HepG2 (cell line): ENCODE data around the gene STMN3. TPM values are rescaled to one million over a fixed set of nuclear protein-coding genes. Genes with fewer than 3 reads are reported as not detected.

ENCODE experiments used
- CCAR2 ChIP-seq: fragments of 200-400 bp; formaldehyde crosslinking; optimal IDR thresholded peaks from 2 replicates; pipeline ENCODE3; 2018; ENCODE audit warnings: low read depth, mild to moderate bottlenecking, low read length, moderate library complexity
- KAT8 ChIP-seq: IDR thresholded peaks from 2 replicates; pipeline ENCODE4 v1.6.1; 2016; ENCODE audit warnings: missing genetic modification reagents, missing compliant biosample characterization
- NFE2 ChIP-seq: sonication (generic); formaldehyde crosslinking; IDR thresholded peaks from 2 replicates; pipeline ENCODE4 v1.4.0; 2020; ENCODE audit warnings: missing genetic modification reagents
- PAF1 ChIP-seq: IDR thresholded peaks from 2 replicates; pipeline ENCODE4 v1.6.1; 2016; ENCODE audit warnings: missing genetic modification reagents, missing compliant biosample characterization
- SP2 ChIP-seq: sonication (generic); formaldehyde crosslinking; IDR thresholded peaks from 2 replicates; pipeline ENCODE4 v1.5.1; 2020; ENCODE audit warnings: mild to moderate bottlenecking, missing genetic modification reagents
- TCF12 ChIP-seq, 2 experiments: fragments of 450-650 bp in 1 of 2; sonication (generic) in 1 of 2; formaldehyde crosslinking in 1 of 2; IDR thresholded peaks; 2 replicates each; pipeline versions ENCODE4 v1.6.1 to v1.8.0; 2017 to 2022; ENCODE audit warnings: antibody characterized with exemption in 1 of 2, mild to moderate bottlenecking in 1 of 2, missing genetic modification reagents in 1 of 2, moderate library complexity in 1 of 2
- YY1 ChIP-seq: IDR thresholded peaks from 2 replicates; pipeline ENCODE4 v1.6.1; 2011; ENCODE audit warnings: low read length, low read depth, moderate library complexity, mild to moderate bottlenecking; ENCODE audit not compliant: insufficient read depth, insufficient replicate concordance
- ZBTB1 ChIP-seq: sonication (generic); formaldehyde crosslinking; IDR thresholded peaks from 2 replicates; pipeline ENCODE4 v1.4.0; 2020; ENCODE audit warnings: missing genetic modification reagents, borderline replicate concordance
- ZFYVE20 ChIP-seq: sonication (generic); formaldehyde crosslinking; IDR thresholded peaks from 2 replicates; pipeline ENCODE4 v1.8.0; 2023; ENCODE audit warnings: low read depth, mild to moderate bottlenecking, moderate library complexity, missing genetic modification reagents, borderline replicate concordance
- ZMAT3 ChIP-seq: sonication (generic); formaldehyde crosslinking; conservative IDR thresholded peaks from 2 replicates; pipeline ENCODE4 v1.7.0; 2021; ENCODE audit warnings: missing genetic modification reagents
- ZNF101 ChIP-seq: sonication (generic); formaldehyde crosslinking; IDR thresholded peaks from 2 replicates; pipeline ENCODE4 v1.4.0; 2020; ENCODE audit warnings: mild to moderate bottlenecking, low read depth, missing genetic modification reagents, borderline replicate concordance
- ZNF235 ChIP-seq: sonication (generic); formaldehyde crosslinking; IDR thresholded peaks from 2 replicates; pipeline ENCODE4 v1.8.1; 2023; ENCODE audit warnings: mild to moderate bottlenecking, missing genetic modification reagents, borderline replicate concordance
- ZNF260 ChIP-seq: sonication (generic); formaldehyde crosslinking; IDR thresholded peaks from 2 replicates; pipeline ENCODE4 v1.4.0; 2020; ENCODE audit warnings: missing genetic modification reagents, low read depth, mild to moderate bottlenecking, borderline replicate concordance
- ZNF382 ChIP-seq: sonication (generic); formaldehyde crosslinking; IDR thresholded peaks from 2 replicates; pipeline ENCODE4 v1.5.0; 2020; ENCODE audit warnings: missing genetic modification reagents, mild to moderate bottlenecking, borderline replicate concordance
- ZNF446 ChIP-seq: sonication (generic); formaldehyde crosslinking; IDR thresholded peaks from 2 replicates; pipeline ENCODE4 v1.5.0; 2020; ENCODE audit warnings: mild to moderate bottlenecking, missing genetic modification reagents
- ZNF792 ChIP-seq: IDR thresholded peaks from 2 replicates; pipeline ENCODE4 v1.6.1; 2016
- ZNF841 ChIP-seq: sonication (generic); formaldehyde crosslinking; IDR thresholded peaks from 2 replicates; pipeline ENCODE4 v1.8.1; 2023; ENCODE audit warnings: missing genetic modification reagents, borderline replicate concordance
- polyA plus RNA-seq, 8 experiments: library from polyadenylated mRNA; depleted of rRNA in 3 of 8; stranded (reverse) in 7 of 8; unstranded in 1 of 8; fragments of >200 nt; fragmentation: Illumina TruSeq in 4 of 8; extraction: Trizol in 4 of 8; gene quantifications; 2 replicates each; pipeline versions ENCODE4 v1.2.1 to v1.2.3, GENCODE V29; 2011 to 2016; ENCODE audit warnings: low read depth in 4 of 8, missing spikeins in 1 of 8, mixed read lengths in 1 of 8; ENCODE audit not compliant: insufficient read depth in 1 of 8
- total RNA-seq, 5 experiments: library from RNA; depleted of rRNA; stranded (reverse); fragments of >200 nt; fragmentation: Illumina TruSeq; extraction: Trizol; gene quantifications; 2 replicates each; pipeline ENCODE4 v1.2.3, GENCODE V29; 2016; ENCODE audit warnings: low read depth in 1 of 5
- TF ChIP-seq, protein P1 (sequence below): sonication (generic); formaldehyde crosslinking; IDR thresholded peaks from 2 replicates; pipeline ENCODE4 v1.4.0; 2020; ENCODE audit warnings: missing genetic modification reagents
- TF ChIP-seq, protein P2 (sequence below): sonication (generic); formaldehyde crosslinking; IDR thresholded peaks from 2 replicates; pipeline ENCODE4 v1.8.1; 2023; ENCODE audit warnings: mild to moderate bottlenecking, missing genetic modification reagents, borderline replicate concordance
- TF ChIP-seq, protein P3 (sequence below): sonication (generic); formaldehyde crosslinking; IDR thresholded peaks from 2 replicates; pipeline ENCODE4 v1.5.0; 2020; ENCODE audit warnings: missing genetic modification reagents
- TF ChIP-seq, protein P4 (sequence below): sonication (generic); formaldehyde crosslinking; IDR thresholded peaks from 2 replicates; pipeline ENCODE4 v1.8.0; 2022; ENCODE audit warnings: missing genetic modification reagents, mild to moderate bottlenecking, inconsistent platforms, borderline replicate concordance
- TF ChIP-seq, protein P5 (sequence below): sonication (generic); formaldehyde crosslinking; IDR thresholded peaks from 2 replicates; pipeline ENCODE4 v1.4.0; 2020; ENCODE audit warnings: missing genetic modification reagents, borderline replicate concordance

STMN3 gene
- total and polyA plus RNA-seq, 2 of the 13 experiments (the other 11 are each of a cell fraction or from before 2014, with no cell fraction given), result 21.0 to 48.3 TPM

DNA sequence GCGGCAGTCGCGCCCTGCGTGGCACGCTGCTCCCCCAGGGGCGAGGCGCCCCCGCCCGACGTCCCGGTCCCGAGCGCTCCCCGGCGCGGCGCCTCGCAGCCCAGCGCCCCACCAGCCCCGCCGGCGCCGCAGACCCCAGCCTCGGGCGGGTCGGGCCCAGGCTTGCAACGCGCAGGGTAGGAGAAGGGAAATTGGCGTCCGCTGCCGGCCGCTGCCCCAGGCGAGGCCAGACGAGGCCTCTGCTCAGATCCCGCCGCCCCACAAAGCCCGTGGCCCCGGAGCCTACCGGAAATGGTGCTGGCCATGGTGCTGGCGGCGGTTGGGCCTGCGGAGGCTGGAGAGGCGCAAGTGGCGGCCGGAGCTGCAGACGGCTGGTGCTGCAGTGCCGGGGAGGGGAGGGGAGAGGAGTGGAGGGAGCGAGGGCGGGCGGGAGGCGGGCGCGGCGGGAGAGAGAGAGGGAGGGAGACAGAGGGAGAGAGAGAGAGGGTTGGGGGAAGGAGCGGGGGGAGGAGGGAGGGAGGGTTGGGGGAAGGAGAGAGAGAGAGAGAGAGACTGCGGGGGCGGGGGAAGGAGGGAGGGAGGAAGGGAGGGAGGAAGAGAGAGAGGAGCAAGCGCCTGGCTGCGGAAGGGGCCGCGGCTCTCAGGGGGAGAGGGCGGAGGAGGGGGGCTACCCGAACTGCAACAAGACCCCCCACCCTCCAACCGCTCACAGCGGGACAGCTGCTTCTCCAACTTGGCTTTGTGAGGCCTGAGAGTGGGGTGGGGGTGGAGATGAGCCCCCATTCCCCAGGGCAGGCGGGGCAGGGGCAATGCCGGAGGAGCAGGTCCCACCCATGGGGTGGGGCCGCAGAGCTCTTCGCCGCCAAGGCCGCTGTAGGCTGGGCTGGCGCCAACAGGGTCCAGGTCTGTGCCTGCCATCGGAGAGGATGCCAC, at the start of gene STMN3 (continued):
- TF ChIP-seq, protein P1, sequence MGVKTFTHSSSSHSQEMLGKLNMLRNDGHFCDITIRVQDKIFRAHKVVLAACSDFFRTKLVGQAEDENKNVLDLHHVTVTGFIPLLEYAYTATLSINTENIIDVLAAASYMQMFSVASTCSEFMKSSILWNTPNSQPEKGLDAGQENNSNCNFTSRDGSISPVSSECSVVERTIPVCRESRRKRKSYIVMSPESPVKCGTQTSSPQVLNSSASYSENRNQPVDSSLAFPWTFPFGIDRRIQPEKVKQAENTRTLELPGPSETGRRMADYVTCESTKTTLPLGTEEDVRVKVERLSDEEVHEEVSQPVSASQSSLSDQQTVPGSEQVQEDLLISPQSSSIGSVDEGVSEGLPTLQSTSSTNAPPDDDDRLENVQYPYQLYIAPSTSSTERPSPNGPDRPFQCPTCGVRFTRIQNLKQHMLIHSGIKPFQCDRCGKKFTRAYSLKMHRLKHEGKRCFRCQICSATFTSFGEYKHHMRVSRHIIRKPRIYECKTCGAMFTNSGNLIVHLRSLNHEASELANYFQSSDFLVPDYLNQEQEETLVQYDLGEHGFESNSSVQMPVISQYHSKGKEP (CRISPR knock-in tag), result peak; percentile 99
- TF ChIP-seq ZNF260 (no peak), ZNF841 (CRISPR knock-in tag) (peak; percentile 97; the same call in 1 of the 2 replicates), ZBTB1 (CRISPR knock-in tag) (peak; percentile 95; the same call in 1 of the 2 replicates), ZNF382 (CRISPR knock-in tag) (no peak), NFE2 (peak; percentile 74), ZNF235 (CRISPR knock-in tag) (peak; percentile 100), ZNF446 (CRISPR knock-in tag) (peak; percentile 98), ZFYVE20 (CRISPR knock-in tag) (peak; percentile 98; the same call in 1 of the 2 replicates), YY1 (peak; percentile 72), ZNF101 (no peak), TCF12 (IDR thresholded peaks at IDR 0.05) (no peak), TCF12 (CRISPR knock-in tag; IDR thresholded peaks at IDR 0.05) (peak; percentile 88; the same call in 1 of the 2 replicates), CCAR2 (no peak), PAF1 (CRISPR knock-in tag) (no peak), ZNF792 (CRISPR knock-in tag) (peak; percentile 99), SP2 (CRISPR knock-in tag) (peak; percentile 55), KAT8 (CRISPR knock-in tag) (peak; percentile 90), ZMAT3 (CRISPR knock-in tag) (peak; percentile 100)
- TF ChIP-seq, protein P2, sequence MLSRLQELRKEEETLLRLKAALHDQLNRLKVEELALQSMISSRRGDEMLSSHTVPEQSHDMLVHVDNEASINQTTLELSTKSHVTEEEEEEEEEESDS (CRISPR knock-in tag), result peak; percentile 94; the same call in 1 of the 2 replicates
- TF ChIP-seq, protein P3, sequence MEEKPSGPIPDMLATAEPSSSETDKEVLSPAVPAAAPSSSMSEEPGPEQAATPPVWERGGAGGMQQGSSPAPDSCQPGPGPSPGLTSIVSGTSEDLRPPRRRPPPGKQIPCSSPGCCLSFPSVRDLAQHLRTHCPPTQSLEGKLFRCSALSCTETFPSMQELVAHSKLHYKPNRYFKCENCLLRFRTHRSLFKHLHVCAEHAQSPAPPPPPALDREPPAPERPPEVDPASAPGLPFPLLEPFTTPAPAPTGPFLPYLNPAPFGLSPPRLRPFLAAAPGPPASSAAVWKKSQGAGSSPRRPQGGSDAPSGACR (CRISPR knock-in tag), result peak; percentile 97; the same call in 1 of the 2 replicates
- TF ChIP-seq, protein P4, sequence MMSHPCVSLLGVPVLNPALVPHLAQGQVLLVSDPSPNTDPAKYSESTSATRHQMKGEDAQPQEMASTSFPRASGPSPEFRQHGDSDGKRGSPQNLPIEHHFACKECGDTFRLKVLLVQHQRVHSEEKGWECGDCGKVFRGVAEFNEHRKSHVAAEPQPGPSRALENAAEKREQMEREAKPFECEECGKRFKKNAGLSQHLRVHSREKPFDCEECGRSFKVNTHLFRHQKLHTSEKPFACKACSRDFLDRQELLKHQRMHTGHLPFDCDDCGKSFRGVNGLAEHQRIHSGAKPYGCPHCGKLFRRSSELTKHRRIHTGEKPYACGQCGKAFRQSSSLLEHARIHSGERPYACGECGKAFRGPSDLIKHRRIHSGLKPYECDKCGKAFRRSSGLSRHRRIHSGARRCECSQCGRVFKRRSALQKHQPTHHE (CRISPR knock-in tag), result peak; percentile 97
- TF ChIP-seq, protein P5, sequence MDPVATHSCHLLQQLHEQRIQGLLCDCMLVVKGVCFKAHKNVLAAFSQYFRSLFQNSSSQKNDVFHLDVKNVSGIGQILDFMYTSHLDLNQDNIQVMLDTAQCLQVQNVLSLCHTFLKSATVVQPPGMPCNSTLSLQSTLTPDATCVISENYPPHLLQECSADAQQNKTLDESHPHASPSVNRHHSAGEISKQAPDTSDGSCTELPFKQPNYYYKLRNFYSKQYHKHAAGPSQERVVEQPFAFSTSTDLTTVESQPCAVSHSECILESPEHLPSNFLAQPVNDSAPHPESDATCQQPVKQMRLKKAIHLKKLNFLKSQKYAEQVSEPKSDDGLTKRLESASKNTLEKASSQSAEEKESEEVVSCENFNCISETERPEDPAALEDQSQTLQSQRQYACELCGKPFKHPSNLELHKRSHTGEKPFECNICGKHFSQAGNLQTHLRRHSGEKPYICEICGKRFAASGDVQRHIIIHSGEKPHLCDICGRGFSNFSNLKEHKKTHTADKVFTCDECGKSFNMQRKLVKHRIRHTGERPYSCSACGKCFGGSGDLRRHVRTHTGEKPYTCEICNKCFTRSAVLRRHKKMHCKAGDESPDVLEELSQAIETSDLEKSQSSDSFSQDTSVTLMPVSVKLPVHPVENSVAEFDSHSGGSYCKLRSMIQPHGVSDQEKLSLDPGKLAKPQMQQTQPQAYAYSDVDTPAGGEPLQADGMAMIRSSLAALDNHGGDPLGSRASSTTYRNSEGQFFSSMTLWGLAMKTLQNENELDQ (CRISPR knock-in tag), result peak; percentile 99
